ENCODE results near the gene CCNF.
A peak's percentile ranks its signal among the peaks of the same experiment; 100 is the strongest.

The CCNF gene

GRCh38 chr16:2457267-2457666 lies 28.0 kb downstream of the CCNF start:
- no peak overlapping the region for H3K9ac ChIP-seq (ENCODE audit: low read depth, low read length)
- peaks cover 5% of the 10 kb centered on the region; the same call in 1 of the 2 replicates for H3K4me1 ChIP-seq (ENCODE audit: insufficient read depth, low read length)
- H3K36me3 ChIP-seq (ENCODE audit: insufficient read depth, low read length), result peaks cover 19% of the 10 kb centered on the region
- no peaks in the 10 kb centered on the region for H3K9me3 ChIP-seq (ENCODE audit: control insufficient read depth, insufficient read depth, low read length)

- peaks cover 5% of the 10 kb centered on the region; the same call in 1 of the 2 replicates for H3K4me1 ChIP-seq (ENCODE audit: insufficient read depth, low read length)
- no peak overlapping the region for H3K9ac ChIP-seq (ENCODE audit: low read depth, low read length)
- peaks cover 13% of the 10 kb centered on the region for H3K36me3 ChIP-seq (ENCODE audit: insufficient read depth, low read length)
- no peaks in the 10 kb centered on the region for H3K9me3 ChIP-seq (ENCODE audit: control insufficient read depth, insufficient read depth, low read length)
Observed at GRCh38 chr16:2457946-2458345, 28.7 kb downstream of the CCNF start.

GRCh38 chr16:2458887-2459646 lies 29.8 kb downstream of the CCNF start:
- H3K9ac ChIP-seq (ENCODE audit: low read depth, low read length), result peak overlapping the region; percentile 72
- peaks cover 11% of the 10 kb centered on the region for H3K36me3 ChIP-seq (ENCODE audit: insufficient read depth, low read length)
- no peaks in the 10 kb centered on the region for H3K9me3 ChIP-seq (ENCODE audit: control insufficient read depth, insufficient read depth, low read length)
- peaks cover 5% of the 10 kb centered on the region; the same call in 1 of the 2 replicates for H3K4me1 ChIP-seq (ENCODE audit: insufficient read depth, low read length)

- Histone ChIP-seq H3K9me3 (ENCODE audit: control insufficient read depth, insufficient read depth, low read length) (no peaks in the 10 kb centered on the region), H3K36me3 (ENCODE audit: insufficient read depth, low read length) (peaks cover 11% of the 10 kb centered on the region), H3K4me1 (ENCODE audit: insufficient read depth, low read length) (peaks cover 5% of the 10 kb centered on the region; the same call in 1 of the 2 replicates), H3K9ac (ENCODE audit: low read depth, low read length) (peak within 1 kb of the TSS; percentile 72)
Observed at GRCh38 chr16:2459647-2460390, 30.6 kb downstream of the CCNF start, which contains the start of gene TEDC2. TEDC2 (plus strand) TSS chr16:2460109; CDS start chr16:2460145, 36 bp downstream.

- H3K36me3 ChIP-seq (ENCODE audit: insufficient read depth, low read length), result peaks cover 11% of the 10 kb centered on the region
- peak overlapping the region; percentile 72 for H3K9ac ChIP-seq (ENCODE audit: low read depth, low read length)
- H3K9me3 ChIP-seq (ENCODE audit: control insufficient read depth, insufficient read depth, low read length), result no peaks in the 10 kb centered on the region
- peaks cover 5% of the 10 kb centered on the region; the same call in 1 of the 2 replicates for H3K4me1 ChIP-seq (ENCODE audit: insufficient read depth, low read length)
Observed at GRCh38 chr16:2460391-2460713, 31.1 kb downstream of the CCNF start.

- H3K9me3 ChIP-seq (ENCODE audit: control insufficient read depth, insufficient read depth, low read length), result no peaks in the 10 kb centered on the region
- H3K4me1 ChIP-seq (ENCODE audit: insufficient read depth, low read length), result peaks cover 5% of the 10 kb centered on the region; the same call in 1 of the 2 replicates
- H3K36me3 ChIP-seq (ENCODE audit: insufficient read depth, low read length), result peaks cover 7% of the 10 kb centered on the region
- H3K9ac ChIP-seq (ENCODE audit: low read depth, low read length), result peak overlapping the region; percentile 72
Observed at GRCh38 chr16:2460916-2461315, 31.7 kb downstream of the CCNF start.

GRCh38 chr16:2462031-2462866 lies 33.0 kb downstream of the CCNF start:
- Histone ChIP-seq H3K36me3 (ENCODE audit: insufficient read depth, low read length) (peaks cover 7% of the 10 kb centered on the region), H3K9me3 (ENCODE audit: control insufficient read depth, insufficient read depth, low read length) (no peaks in the 10 kb centered on the region), H3K4me1 (ENCODE audit: insufficient read depth, low read length) (peaks cover 6% of the 10 kb centered on the region; the same call in 1 of the 2 replicates), H3K9ac (ENCODE audit: low read depth, low read length) (no peak overlapping the region)

- Histone ChIP-seq H3K9me3 (ENCODE audit: control insufficient read depth, insufficient read depth, low read length) (no peaks in the 10 kb centered on the region), H3K9ac (ENCODE audit: low read depth, low read length) (no peak overlapping the region), H3K36me3 (ENCODE audit: insufficient read depth, low read length) (peaks cover 7% of the 10 kb centered on the region), H3K4me1 (ENCODE audit: insufficient read depth, low read length) (peaks cover 9% of the 10 kb centered on the region; the same call in 1 of the 2 replicates)
Observed at GRCh38 chr16:2464333-2464732, 35.1 kb downstream of the CCNF start.

GRCh38 chr16:2465653-2466415 lies 36.6 kb downstream of the CCNF start:
- Histone ChIP-seq H3K36me3 (ENCODE audit: insufficient read depth, low read length) (peaks cover 7% of the 10 kb centered on the region), H3K9ac (ENCODE audit: low read depth, low read length) (no peak overlapping the region), H3K4me1 (ENCODE audit: insufficient read depth, low read length) (peaks cover 22% of the 10 kb centered on the region), H3K9me3 (ENCODE audit: control insufficient read depth, insufficient read depth, low read length) (no peaks in the 10 kb centered on the region)

- Histone ChIP-seq H3K36me3 (ENCODE audit: insufficient read depth, low read length) (no peaks in the 10 kb centered on the region; the same call in 1 of the 2 replicates), H3K4me1 (ENCODE audit: insufficient read depth, low read length) (peaks cover 22% of the 10 kb centered on the region), H3K9me3 (ENCODE audit: control insufficient read depth, insufficient read depth, low read length) (no peaks in the 10 kb centered on the region), H3K9ac (ENCODE audit: low read depth, low read length) (0 out of 2 replicates have a peak overlapping the region, but pooled peaks have one; percentile 4)
Observed at GRCh38 chr16:2466667-2467527, 37.6 kb downstream of the CCNF start.

- Histone ChIP-seq H3K9ac (ENCODE audit: low read depth, low read length) (peak overlapping the region; percentile 71), H3K36me3 (ENCODE audit: insufficient read depth, low read length) (no peaks in the 10 kb centered on the region; the same call in 1 of the 2 replicates), H3K4me1 (ENCODE audit: insufficient read depth, low read length) (peaks cover 22% of the 10 kb centered on the region), H3K9me3 (ENCODE audit: control insufficient read depth, insufficient read depth, low read length) (no peaks in the 10 kb centered on the region)
Observed at GRCh38 chr16:2467528-2468232, 38.4 kb downstream of the CCNF start.

GRCh38 chr16:2468233-2468724 lies 39.0 kb downstream of the CCNF start:
- H3K36me3 ChIP-seq (ENCODE audit: insufficient read depth, low read length), result no peaks in the 10 kb centered on the region; the same call in 1 of the 2 replicates
- peaks cover 22% of the 10 kb centered on the region for H3K4me1 ChIP-seq (ENCODE audit: insufficient read depth, low read length)
- H3K9ac ChIP-seq (ENCODE audit: low read depth, low read length), result peak overlapping the region; percentile 71
- H3K9me3 ChIP-seq (ENCODE audit: control insufficient read depth, insufficient read depth, low read length), result no peaks in the 10 kb centered on the region

All from ES-I3 (cell line).